GM12878 (cell line): ENCODE data around the gene BCO1. TPM values are rescaled to one million over a fixed set of nuclear protein-coding genes. Genes with fewer than 3 reads are reported as not detected.

Experiments used
- ATAC-seq: fragments of 200-7000 bp; cut with Tn5 transposase; 3 replicates; pipeline ENCODE4 v1.9.1; 2020; ENCODE audit warnings: mild to moderate bottlenecking, moderate library complexity
- BruUV-seq: library from RNA; stranded (reverse); fragments of 400-500 nt; replicated peaks from 2 replicates; lab custom pipeline; 2021; lab: Mats Ljungman, UMichigan
- CTCF ChIA-PET: fragments of 300-600 bp; sonication (Branson Sonifier 250); formaldehyde crosslinking; extraction: SDS; loops from one replicate; lab custom pipeline; 2021; ENCODE audit warnings: inconsistent platforms; lab: Yijun Ruan, JAX
- POLR2A ChIA-PET: fragments of 350-600 bp; formaldehyde crosslinking; extraction: SDS; loops from one replicate; lab custom pipeline; 2021; ENCODE audit warnings: inconsistent platforms; lab: Charles Lee
- RAD21 ChIA-PET: fragments of 300-600 bp; sonication (Branson Sonifier 250); formaldehyde crosslinking; loops from one replicate; lab custom pipeline; 2023; ENCODE audit warnings: antibody characterized with exemption; ENCODE audit not compliant: unreplicated experiment; lab: Charles Lee
- SMC1A ChIA-PET: fragments of 300-600 bp; sonication (Branson Sonifier 250); formaldehyde crosslinking; loops from one replicate; lab custom pipeline; 2023; ENCODE audit not compliant: unreplicated experiment, uncharacterized antibody; lab: Charles Lee
- DNase-seq: peaks from one replicate; pipeline ENCODE4 v3.0.0-alpha.2; 2011; ENCODE audit warnings: low read depth, low spot score
- FAIRE-seq: peaks from 3 replicates; lab custom pipeline; 2011; peaks lifted over from hg19 to GRCh38; lab: Jason Lieb, UNC
- H2AFZ ChIP-seq: 2 replicates; pipeline ENCODE4 v1.6.0; 2011; ENCODE audit warnings: low read depth, low read length, control low read depth; ENCODE audit not compliant: control insufficient read depth
- H3K27ac ChIP-seq: 2 replicates; pipeline ENCODE4 v1.5.1; 2011; ENCODE audit warnings: control low read depth; ENCODE audit not compliant: control insufficient read depth, insufficient read depth
- H3K27me3 ChIP-seq, 2 experiments: replicated peaks in 1 of 2; 2 replicates each; pipeline versions ENCODE4 v1.6.0 to v1.6.1; 2011; ENCODE audit warnings: low read length in 1 of 2; ENCODE audit not compliant: control insufficient read depth in 2 of 2, insufficient read depth in 2 of 2
- H3K36me3 ChIP-seq, 2 experiments: 2 replicates each; pipeline ENCODE4 v1.5.1; 2011; ENCODE audit warnings: low read length in 1 of 2; ENCODE audit not compliant: control insufficient read depth in 2 of 2, insufficient read depth in 2 of 2
- H3K4me1 ChIP-seq: 2 replicates; pipeline ENCODE4 v1.6.1; 2011; ENCODE audit warnings: mild to moderate bottlenecking, low read length, moderate library complexity, mixed read lengths; ENCODE audit not compliant: control insufficient read depth, insufficient read depth
- H3K4me2 ChIP-seq: 2 replicates; pipeline ENCODE4 v1.6.0; 2011; ENCODE audit warnings: control low read depth; ENCODE audit not compliant: control insufficient read depth, insufficient read depth
- H3K4me3 ChIP-seq: fragments of 200-600 bp; sonication (generic); 2 replicates; pipeline ENCODE4 v1.5.1; 2016
- H3K79me2 ChIP-seq: 2 replicates; pipeline ENCODE4 v1.6.0; 2011; ENCODE audit warnings: low read length; ENCODE audit not compliant: control insufficient read depth, insufficient read depth
- H3K9ac ChIP-seq: 2 replicates; pipeline ENCODE4 v1.8.0; 2011; ENCODE audit warnings: low read length, control low read depth, mixed read lengths; ENCODE audit not compliant: control insufficient read depth, insufficient read depth
- H3K9me3 ChIP-seq: replicated peaks from 3 replicates; pipeline ENCODE4 v1.5.1; 2011; ENCODE audit warnings: mild to moderate bottlenecking, low read length; ENCODE audit not compliant: control insufficient read depth, insufficient read depth
- H4K20me1 ChIP-seq: 2 replicates; pipeline ENCODE4 v1.6.0; 2011; ENCODE audit not compliant: control insufficient read depth, insufficient read depth
- CREM ChIP-seq: IDR thresholded peaks from 2 replicates; pipeline ENCODE4 v1.6.1; 2014; ENCODE audit warnings: antibody characterized with exemption, low read depth
- ESRRA ChIP-seq: IDR thresholded peaks from 2 replicates; pipeline ENCODE4 v1.6.1; 2012; ENCODE audit warnings: mild to moderate bottlenecking, low read length, improper control_type of control experiment
- FOS ChIP-seq: IDR thresholded peaks from 3 replicates; pipeline ENCODE4 v1.6.1; 2011; ENCODE audit warnings: borderline replicate concordance; ENCODE audit not compliant: insufficient read length; ENCODE audit errors: extremely low read depth
- HCFC1 ChIP-seq: fragments of 150-350 bp; IDR thresholded peaks from 2 replicates; pipeline ENCODE4 v1.6.1; 2014; ENCODE audit warnings: low read length
- POLR2AphosphoS2 ChIP-seq: IDR thresholded peaks from 2 replicates; pipeline ENCODE4 v1.6.1; 2011; ENCODE audit warnings: low read depth, mild to moderate bottlenecking, low read length, improper control_type of control experiment, moderate library complexity
- SMAD1 ChIP-seq: fragments of 450-650 bp; IDR thresholded peaks from 2 replicates; pipeline ENCODE4 v1.6.1; 2018; ENCODE audit warnings: mild to moderate bottlenecking, low read depth; ENCODE audit not compliant: partially characterized antibody
- SMAD5 ChIP-seq: IDR thresholded peaks from 2 replicates; pipeline ENCODE4 v1.6.1; 2016; ENCODE audit warnings: antibody characterized with exemption, low read depth
- TCF12 ChIP-seq: IDR thresholded peaks from 2 replicates; pipeline ENCODE4 v1.6.1; 2011; ENCODE audit warnings: low read depth, mild to moderate bottlenecking, low read length
- ZBED1 ChIP-seq: IDR thresholded peaks from 2 replicates; pipeline ENCODE4 v1.6.1; 2016; ENCODE audit warnings: borderline replicate concordance
- ZNF274 ChIP-seq: IDR thresholded peaks from one replicate; pipeline ENCODE4 v1.8.0; 2011; ENCODE audit not compliant: insufficient read length, insufficient read depth
- WGBS: methylation state at CpG from one replicate; pipeline ENCODE4 v1.1.6; 2016; ENCODE audit warnings: low lambda C conversion rate; ENCODE audit not compliant: insufficient replicate concordance, insufficient coverage; ENCODE audit errors: missing lambda C conversion rate; 5-methylcytosine and 5-hydroxymethylcytosine counted together
- in situ Hi-C: fragments of 300-500 bp; cut with MboI; formaldehyde crosslinking; loops from 9 replicates; pipeline ENCODE4 v1.14.3; 2018; ENCODE audit warnings: mixed read lengths
- intact Hi-C: fragments of 100-400 bp; cut with micrococcal nuclease; formaldehyde crosslinking; loops from one replicate; pipeline ENCODE4 v1.14.2; 2022; ENCODE audit not compliant: unreplicated experiment
- polyA plus RNA-seq, 11 experiments: library from polyadenylated mRNA; depleted of rRNA in 4 of 11; unstranded in 6 of 11; stranded (reverse) in 5 of 11; fragments of >200 nt; fragmentation: Nextera tagmentation in 4 of 11; fragmentation: Illumina TruSeq in 1 of 11; extraction: Ambion mirVana in 4 of 11; extraction: Trizol in 1 of 11; gene quantifications; 1 replicate in 1 of 11; 2 replicates in 10 of 11; pipeline versions ENCODE4 v1.2.1 to v1.2.3, GENCODE V29; 2011 to 2016; ENCODE audit warnings: inconsistent platforms in 2 of 11, missing spikeins in 2 of 11, low read depth in 1 of 11
- total RNA-seq, 4 experiments: library from RNA; depleted of rRNA in 3 of 4; stranded (reverse); fragments of >200 nt in 3 of 4; fragmentation: Illumina TruSeq in 1 of 4; extraction: Trizol in 1 of 4; gene quantifications; 2 replicates each; pipeline versions ENCODE4 v1.2.1 to v1.2.3, GENCODE V29; 2013 to 2021

Gene BCO1
- total and polyA plus RNA-seq, 10 of the 15 experiments (the other 5 are each of a cell fraction or from before 2014, with no cell fraction given) = 0.09 to 0.21 (median 0.14) TPM; not detected in 7

DNA sequence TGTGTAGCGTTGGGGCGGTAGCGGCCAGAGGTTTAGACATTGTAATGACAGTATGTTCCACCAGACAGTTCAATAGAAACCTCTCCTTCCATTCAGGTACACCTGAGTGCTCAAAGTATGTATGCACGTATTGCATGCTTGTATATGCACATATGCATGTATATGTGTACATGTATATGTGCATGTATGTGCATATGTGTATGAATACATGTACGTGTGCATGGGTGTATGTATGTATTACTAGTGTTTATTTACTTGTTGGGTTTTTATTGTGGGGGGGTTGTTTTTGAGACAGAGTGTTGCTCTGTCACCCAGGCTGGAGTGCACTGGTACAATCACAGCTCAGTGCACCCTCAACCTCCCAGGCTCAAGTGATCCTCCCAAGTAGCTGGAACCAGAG lies 30.0 kb downstream of the BCO1 start:
- FAIRE-seq (no peak), ATAC-seq (no peak)
- H3K79me2 ChIP-seq = no peaks in the 10 kb centered on the region
- TF ChIP-seq ZBED1 (no peak), TCF12 (no peak), SMAD5 (no peak)
- TF ChIP-seq, all 136 proteins: peak for 0
- SMC1A ChIA-PET = no interaction called here
- no peak for DNase-seq
- Histone ChIP-seq H3K9me3 (no peaks in the 10 kb centered on the region), H3K4me2 (no peak overlapping the region), H3K4me1 (no peaks in the 10 kb centered on the region), H3K27ac (no peak overlapping the region), H2AFZ (no peak overlapping the region), H3K4me3 (no peak overlapping the region), H3K36me3 (no peaks in the 10 kb centered on the region), H3K9ac (no peak overlapping the region), H3K27me3 (no peaks in the 10 kb centered on the region), H4K20me1 (no peaks in the 10 kb centered on the region)
- intact Hi-C loops = loop anchor here (10.0 kb wide), 1 partner anchor 466 kb away; no protein-coding TSS in a partner anchor
- CTCF ChIA-PET = no interaction called here
- in situ Hi-C loops = no loop called here
- RAD21 ChIA-PET = no interaction called here
- POLR2A ChIA-PET = no interaction called here
- 55% methylated on average over 5 of the region's 5 CpGs for WGBS
- BruUV-seq = no TSS peak

DNA sequence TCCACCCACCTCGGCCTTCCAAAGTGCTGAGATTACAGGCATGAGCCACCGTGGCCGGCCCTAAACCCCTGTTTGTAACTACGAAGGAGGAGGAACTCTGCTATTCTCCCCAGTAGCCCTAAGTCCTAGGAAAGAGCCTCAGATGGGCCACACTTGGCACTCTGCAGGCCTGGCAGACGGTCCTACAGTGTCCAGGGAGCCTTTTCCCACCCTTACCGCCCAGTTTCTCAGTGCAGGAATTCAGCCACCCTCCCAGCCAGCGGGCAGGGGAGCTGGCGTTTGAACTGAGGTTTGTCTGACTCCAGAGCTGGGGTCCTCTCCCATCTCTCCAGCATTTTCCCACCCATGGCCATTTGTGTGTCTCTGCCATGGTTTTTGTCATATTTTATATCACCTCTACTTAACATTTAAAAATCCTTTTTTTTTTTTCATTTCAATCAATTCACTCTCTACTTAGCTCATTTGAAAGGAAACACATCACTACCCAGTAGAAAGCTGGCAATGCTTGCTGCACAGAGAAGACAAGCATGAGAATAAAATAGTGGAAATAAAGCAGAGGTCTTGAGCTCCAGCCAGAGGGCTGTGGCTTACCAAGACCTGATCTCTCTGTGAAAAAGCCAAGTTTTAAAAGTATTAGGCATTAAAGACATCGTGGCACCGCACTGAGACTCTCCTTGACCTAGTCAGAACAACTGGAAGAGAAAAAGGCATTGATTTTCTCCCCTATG lies 34.9 kb downstream of the BCO1 start:
- Histone ChIP-seq H4K20me1 (no peaks in the 10 kb centered on the region), H3K9ac (no peak overlapping the region), H3K4me3 (no peak overlapping the region), H3K79me2 (no peaks in the 10 kb centered on the region), H3K9me3 (no peaks in the 10 kb centered on the region), H2AFZ (no peak overlapping the region), H3K4me2 (no peak overlapping the region), H3K36me3 (no peaks in the 10 kb centered on the region), H3K27ac (no peak overlapping the region), H3K27me3 (peaks cover 0 to 2% of the 10 kb centered on the region in 2 experiments; a peak in 2 of 4 replicates), H3K4me1 (no peaks in the 10 kb centered on the region)
- RAD21 ChIA-PET = no interaction called here
- WGBS = 10% methylated on average over 10 of the region's 10 CpGs
- TF ChIP-seq POLR2AphosphoS2 (no peak), HCFC1 (no peak), ESRRA (no peak), FOS (no peak), ZNF274 (no peak), SMAD1 (no peak), CREM (no peak)
- BruUV-seq = no TSS peak
- SMC1A ChIA-PET = no interaction called here
- DNase-seq (no peak), ATAC-seq (no peak), FAIRE-seq (no peak)
- POLR2A ChIA-PET = no interaction called here
- CTCF ChIA-PET = interaction anchor here (2.1 kb wide), 1 partner anchor 12 kb away, joined by 8 read pairs; no protein-coding TSS in a partner anchor
- intact Hi-C loops (no loop called here), in situ Hi-C loops (no loop called here)
